HG02623 (cell line): ENCODE measurements around the gene CHMP1B.

Experiments
- ATAC-seq: cut with Tn5 transposase; IDR thresholded peaks from one replicate; pipeline ENCODE4 v1.9.1; 2021; ENCODE audit warnings: moderate library complexity; ENCODE audit not compliant: unreplicated experiment

CHMP1B gene, protein sequence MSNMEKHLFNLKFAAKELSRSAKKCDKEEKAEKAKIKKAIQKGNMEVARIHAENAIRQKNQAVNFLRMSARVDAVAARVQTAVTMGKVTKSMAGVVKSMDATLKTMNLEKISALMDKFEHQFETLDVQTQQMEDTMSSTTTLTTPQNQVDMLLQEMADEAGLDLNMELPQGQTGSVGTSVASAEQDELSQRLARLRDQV

GRCh38 chr18:11851146-11851805 is at the start of gene CHMP1B:
CHMP1B (plus strand) TSS chr18:11851413; CDS start chr18:11851512, 99 bp downstream.
- ATAC-seq = peak; percentile 96

GRCh38 chr18:11801573-11801972 is 49.6 kb upstream of the CHMP1B start:
- ATAC-seq = no peak

DNA sequence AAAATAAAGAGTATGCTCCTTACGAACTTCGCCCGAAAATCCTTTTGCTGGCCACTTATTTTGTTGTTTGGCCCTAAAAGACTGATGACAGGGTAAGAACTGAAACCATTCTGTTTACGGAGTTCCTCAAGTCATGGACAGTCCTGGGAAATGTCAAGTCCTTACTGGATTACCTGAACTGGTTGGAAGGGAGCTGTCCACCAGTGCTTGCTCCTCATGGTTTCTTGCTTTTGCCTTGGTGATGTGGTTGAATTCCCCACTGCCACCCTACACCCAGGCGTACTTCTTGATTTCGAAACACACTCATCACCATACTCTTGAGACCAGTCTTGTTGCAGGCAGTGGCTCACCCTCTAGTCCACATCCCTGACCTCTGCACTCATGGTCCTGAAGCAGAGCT is 49.1 kb upstream of the CHMP1B start:
- no peak for ATAC-seq

- no peak for ATAC-seq
Observed at GRCh38 chr18:11802586-11802985, 48.6 kb upstream of the CHMP1B start.

GRCh38 chr18:11807233-11807632 is 44.0 kb upstream of the CHMP1B start:
- no peak for ATAC-seq

- ATAC-seq = no peak
Observed at GRCh38 chr18:11808001-11808855, 43.0 kb upstream of the CHMP1B start.

GRCh38 chr18:11809895-11810294 is 41.3 kb upstream of the CHMP1B start:
- ATAC-seq = no peak

DNA sequence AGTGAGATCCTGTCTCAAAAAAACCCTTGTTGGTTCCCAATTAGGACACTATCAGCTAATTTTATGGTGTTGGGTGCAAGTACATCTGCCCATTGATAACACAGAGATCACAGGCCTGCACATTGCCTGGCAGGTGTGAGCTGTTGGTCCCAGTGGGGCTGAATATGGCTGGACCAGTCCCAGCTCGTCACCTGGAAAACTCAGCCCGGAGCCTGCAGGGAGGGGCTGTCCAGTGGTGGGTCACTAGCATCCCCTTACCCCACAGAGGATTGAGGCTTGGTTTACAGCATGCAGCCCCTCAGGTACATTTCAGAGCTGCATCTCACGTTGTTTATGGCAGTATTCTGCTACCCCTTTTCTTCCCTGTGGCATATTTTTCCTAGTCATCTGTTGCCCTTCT is 40.8 kb upstream of the CHMP1B start:
- ATAC-seq = no peak

- ATAC-seq = no peak
Observed at GRCh38 chr18:11811009-11811408, 40.2 kb upstream of the CHMP1B start.

- no peak for ATAC-seq
Observed at GRCh38 chr18:11817229-11817628, 34.0 kb upstream of the CHMP1B start.

GRCh38 chr18:11818486-11819203 is 32.6 kb upstream of the CHMP1B start:
- no peak for ATAC-seq

- no peak for ATAC-seq
Observed at GRCh38 chr18:11819938-11820337, 31.3 kb upstream of the CHMP1B start.

GRCh38 chr18:11820697-11821096 is 30.5 kb upstream of the CHMP1B start:
- no peak for ATAC-seq

GRCh38 chr18:11821208-11821607 is 30.0 kb upstream of the CHMP1B start:
- ATAC-seq = no peak

- ATAC-seq = no peak
Observed at GRCh38 chr18:11821643-11822237, 29.5 kb upstream of the CHMP1B start.

- no peak for ATAC-seq
Observed at GRCh38 chr18:11823545-11823944, 27.7 kb upstream of the CHMP1B start.

DNA sequence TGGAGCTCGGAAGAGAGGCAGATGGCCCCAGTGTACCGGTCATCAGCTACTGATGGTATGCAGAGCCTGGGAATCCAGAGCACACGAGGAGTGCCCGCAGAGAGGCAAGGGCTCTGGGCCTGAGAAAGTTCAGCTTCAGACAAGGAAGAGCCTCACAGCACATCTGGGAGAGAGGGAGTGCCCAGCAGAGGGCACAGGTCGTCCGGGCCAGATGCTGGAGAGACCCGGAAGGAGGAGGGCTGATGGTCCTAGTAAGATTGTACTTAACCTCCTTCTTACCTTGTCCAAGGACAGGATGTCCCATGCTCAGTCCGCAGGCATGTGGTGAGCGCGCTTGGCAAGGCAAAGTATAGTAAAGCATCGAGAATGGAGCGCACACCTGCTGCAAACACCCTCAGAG is 24.4 kb upstream of the CHMP1B start:
- ATAC-seq = no peak

DNA sequence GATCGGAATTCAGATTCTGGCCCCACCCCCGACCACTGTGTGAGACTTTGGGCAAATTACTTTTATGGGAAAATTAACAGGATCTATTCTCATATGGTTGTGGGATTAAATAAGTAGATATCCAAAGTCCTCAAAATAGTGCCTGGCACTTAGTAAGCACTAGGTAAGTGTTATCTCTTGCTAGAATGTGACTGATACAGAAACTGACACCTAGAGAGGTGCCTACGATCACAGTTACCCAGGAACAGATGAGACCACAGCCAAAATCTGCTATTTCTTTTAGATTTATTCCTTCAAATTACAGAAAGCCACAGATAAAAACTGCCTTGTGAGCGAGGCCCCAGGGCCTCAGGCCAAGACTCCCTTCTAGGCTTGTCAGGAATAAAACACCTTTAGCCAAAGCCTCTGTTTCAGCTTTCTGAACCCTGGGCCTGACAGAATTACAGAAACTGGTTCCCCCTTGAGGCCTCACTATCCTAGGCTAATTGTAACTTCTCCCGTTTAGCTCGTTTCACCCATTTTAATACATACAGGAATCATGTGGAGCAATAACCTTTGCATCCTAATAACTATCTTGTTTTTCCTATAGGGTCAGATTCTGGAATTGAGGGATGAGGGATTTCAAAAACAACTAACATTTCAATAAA is 22.3 kb upstream of the CHMP1B start:
- ATAC-seq = no peak

GRCh38 chr18:11830585-11830984 is 20.6 kb upstream of the CHMP1B start:
- no peak for ATAC-seq

DNA sequence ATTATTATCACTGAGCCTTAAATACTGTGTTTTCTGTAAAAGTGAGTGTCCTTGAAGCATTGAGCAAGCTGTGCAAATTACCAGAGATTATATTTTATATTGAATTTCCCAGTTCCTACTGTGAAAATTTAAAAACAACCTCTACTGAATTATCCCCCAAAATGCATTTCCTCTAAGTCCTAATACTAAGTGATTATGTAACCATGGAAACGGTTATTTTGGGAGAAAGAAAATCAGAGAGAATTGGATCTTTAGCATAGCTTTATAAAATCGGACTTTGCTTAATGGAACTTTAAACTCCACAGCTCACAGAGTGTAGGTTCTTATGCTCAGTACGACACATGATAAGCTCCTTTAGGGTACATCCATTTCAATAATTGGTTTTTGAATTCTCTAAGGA is 19.3 kb upstream of the CHMP1B start:
- no peak for ATAC-seq
